Kidney capillary endothelial cell (primary cell): ENCODE data around the gene SKAP2.

Experiments
- DNase-seq: peaks from one replicate; pipeline ENCODE4 v3.0.0-alpha.2; 2018; ENCODE audit warnings: low spot score

Gene SKAP2

DNA sequence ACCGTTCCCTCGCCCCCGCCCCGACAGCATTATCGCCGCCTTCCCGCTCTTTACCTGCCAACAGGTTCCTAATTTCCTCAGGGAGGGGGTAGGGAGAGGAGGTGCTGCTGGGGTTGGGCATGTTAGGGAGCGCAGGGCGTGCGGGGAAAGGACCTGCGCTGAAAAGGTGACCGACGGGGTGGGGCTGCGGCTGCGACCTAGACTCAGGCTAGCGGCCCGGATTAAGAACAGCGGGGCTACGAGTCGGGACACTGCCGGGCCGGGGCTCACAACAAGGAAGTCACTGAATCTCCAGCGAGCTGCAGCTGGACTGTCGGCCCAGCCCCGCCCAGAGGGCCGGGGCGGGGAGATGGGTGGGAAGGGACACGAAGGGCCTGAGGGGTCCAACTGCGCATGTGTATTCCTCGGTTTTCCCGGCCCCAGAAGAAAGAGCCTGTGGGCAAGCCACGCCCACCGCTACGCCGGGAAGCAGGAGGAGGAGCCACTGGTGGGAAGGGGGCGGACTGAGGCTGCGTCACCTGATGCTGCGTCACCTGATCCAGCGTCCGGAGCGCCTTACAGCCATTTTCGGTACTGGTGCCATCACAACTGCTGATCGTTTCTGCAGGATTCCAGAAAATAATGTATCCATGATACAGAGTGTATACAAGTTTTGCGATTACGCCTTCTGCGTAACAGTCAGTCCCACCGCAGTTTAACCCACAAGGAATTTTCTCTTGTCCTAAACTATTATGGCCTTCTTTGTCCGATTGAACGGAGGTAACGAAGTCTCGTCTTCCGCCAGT, at the start of gene SKAP2:
Gene SKAP2, minus strand, starts transcription at position 282 of the 785 bp plus-strand sequence. Its CDS starts 161 bp downstream, at position 121.
- DNase-seq: peak; percentile 99

GRCh38 chr7:26912933-26913536, 48.6 kb upstream of the SKAP2 start:
- no peak for DNase-seq

- DNase-seq: no peak
Observed at GRCh38 chr7:26912338-26912737, 47.9 kb upstream of the SKAP2 start.

- DNase-seq: peak; percentile 67
Observed at GRCh38 chr7:26910221-26910620, 45.8 kb upstream of the SKAP2 start.

GRCh38 chr7:26900251-26900650, 35.9 kb upstream of the SKAP2 start:
- no peak for DNase-seq

DNA sequence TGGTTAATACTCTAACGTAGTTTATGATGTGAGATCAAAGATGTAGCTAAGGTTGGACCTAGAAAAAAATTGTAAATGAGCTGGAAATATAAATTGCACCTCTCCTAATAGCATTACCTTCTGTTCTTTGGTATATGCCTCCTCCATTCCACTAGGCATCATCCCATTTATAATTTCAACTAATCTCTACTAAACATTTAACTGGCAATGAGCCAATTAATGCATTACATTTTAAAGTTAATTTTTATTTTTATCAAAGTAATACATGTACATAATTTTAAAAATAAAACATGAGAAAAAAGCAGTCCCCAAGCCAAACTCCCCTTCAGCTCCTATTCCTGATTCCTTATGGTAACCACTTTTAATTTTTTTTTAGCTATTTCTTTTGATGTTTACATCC, 35.1 kb upstream of the SKAP2 start:
- no peak for DNase-seq

- no peak for DNase-seq
Observed at GRCh38 chr7:26898891-26899290, 34.5 kb upstream of the SKAP2 start.

DNA sequence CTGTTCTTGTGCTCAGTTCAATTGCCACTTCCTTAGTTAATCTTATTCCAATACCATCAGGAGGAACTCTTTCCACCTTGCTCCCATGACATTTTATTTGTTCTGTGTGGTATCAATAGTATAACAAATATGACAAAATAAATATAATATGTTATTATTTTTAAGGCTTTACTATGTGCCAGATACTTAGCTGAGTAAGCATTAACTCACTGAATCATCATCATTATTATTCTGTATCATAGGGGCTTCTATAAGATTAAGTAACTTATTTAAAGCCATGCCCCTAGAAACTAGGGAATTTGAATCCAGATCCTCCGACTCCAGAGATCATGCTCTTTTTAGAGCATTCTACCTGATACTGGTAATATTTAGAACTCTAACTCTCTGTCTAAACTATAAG, 33.5 kb upstream of the SKAP2 start:
- no peak for DNase-seq

DNA sequence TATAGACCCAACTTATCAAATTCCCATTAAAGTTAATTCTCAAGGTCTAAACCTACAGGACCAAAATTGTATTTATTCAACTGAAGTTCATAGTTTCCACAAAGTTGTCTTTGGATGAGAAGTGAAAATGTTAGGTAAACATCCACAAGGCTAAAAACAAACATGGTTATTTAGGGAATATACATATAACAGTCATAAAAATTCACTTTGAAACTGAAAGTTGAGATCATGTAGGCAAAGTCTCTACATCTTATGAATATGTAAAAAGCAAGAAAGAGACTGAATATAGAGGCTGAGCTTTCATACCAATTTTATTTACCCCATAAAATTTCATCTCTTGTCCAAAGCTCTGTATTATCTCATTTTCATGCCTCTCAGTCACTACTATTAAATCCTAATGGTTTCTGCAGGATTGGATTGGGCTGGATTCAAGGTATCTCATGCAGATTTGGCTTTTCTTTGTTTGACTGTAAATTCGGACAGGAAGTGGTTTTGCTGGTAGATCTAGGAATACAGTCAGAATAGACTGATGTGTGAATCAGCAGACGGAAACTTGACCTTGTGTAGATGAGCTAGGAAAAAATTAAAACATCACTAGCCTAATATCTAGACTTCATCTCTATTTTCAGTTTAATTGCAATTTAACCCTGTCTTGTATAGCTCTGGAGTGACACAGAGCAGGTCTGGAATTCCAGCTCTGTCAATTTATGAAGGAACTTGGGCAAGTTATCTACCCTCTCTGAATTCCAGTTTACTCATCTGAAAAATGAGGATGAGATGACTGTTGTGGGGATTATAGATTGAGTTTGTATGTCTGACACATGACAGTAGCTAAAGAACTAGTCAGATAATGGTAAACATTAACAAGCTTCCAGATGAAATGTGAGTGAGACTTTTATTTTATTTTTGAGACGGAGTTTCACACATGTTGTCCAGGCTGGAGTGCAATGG, 27.3 kb upstream of the SKAP2 start:
- peak; percentile 4 for DNase-seq

- DNase-seq: no peak
Observed at GRCh38 chr7:26880852-26881251, 16.5 kb upstream of the SKAP2 start.

DNA sequence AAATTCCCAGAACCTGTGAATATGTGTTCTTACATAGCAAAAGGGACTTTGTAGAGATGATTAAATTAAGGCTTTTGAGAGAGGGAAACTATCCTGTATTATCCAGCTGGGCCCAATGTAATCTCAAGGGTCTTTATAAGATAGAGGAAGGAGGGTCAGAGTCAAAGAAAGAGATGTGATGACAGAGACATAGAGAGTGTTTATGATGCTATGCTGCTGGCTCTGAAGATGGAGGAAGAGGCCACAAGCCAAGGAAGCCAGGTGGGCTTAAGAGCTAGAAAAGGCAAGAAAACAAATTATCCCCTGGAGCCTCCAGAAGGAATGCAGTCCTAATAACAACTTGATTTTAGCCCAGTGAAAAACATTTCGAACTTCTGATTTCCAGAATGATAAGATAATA, 15.3 kb upstream of the SKAP2 start:
- no peak for DNase-seq

DNA sequence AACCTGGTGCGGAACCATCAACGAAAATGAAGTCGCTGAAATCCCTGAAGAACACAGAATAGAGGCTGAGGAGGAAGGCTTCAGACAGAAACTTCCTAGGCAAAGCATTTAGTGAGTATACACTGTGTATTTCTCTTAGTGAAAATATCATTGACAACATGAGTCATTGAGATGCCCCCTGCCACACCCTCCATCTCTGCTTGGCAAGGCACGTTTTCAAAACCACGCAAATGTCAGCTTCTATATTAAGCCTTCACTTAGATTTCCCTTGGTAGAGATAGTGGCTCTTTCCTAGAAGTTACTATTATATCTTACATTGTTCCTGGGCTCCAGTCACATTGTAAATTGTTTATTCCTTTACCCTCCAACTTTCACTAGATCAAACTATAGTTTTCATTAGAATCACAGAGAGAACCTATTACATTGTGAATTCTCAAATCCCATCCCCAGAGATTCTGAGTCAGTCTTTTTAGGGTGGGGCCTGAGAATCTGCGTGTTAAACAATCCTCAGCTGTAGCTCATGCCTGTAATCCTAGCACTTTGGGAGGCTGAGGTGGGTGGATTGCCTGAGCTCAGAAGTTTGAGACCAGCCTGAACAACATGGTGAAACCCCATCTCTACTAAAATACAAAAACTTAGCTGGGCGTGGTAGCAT, 4.6 kb upstream of the SKAP2 start:
- DNase-seq: no peak

- DNase-seq: no peak
Observed at GRCh38 chr7:26865094-26865388, 651 bp upstream of the SKAP2 start.

GRCh38 chr7:26863518-26864308, 677 bp downstream of the SKAP2 start:
- peak; percentile 36 for DNase-seq

DNA sequence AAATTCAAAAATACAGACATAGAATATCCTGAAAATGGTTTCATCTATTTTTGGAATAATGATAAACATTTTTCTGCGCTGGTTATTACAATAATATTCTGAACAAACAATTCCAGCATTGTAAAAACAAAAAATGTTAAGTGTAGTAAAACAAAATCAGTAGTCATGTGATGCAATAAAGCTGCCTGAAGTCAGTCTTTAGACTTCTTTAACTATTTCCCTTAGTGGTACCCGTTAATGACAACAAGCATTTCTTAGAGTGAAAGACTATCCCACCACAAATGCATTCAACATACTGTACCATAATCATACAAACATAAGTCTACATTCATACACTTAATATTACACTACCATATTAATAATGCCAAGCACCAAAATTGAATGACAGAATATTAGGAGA, 1.6 kb downstream of the SKAP2 start:
- no peak for DNase-seq

GRCh38 chr7:26861050-26861449, 3.3 kb downstream of the SKAP2 start:
- no peak for DNase-seq

DNA sequence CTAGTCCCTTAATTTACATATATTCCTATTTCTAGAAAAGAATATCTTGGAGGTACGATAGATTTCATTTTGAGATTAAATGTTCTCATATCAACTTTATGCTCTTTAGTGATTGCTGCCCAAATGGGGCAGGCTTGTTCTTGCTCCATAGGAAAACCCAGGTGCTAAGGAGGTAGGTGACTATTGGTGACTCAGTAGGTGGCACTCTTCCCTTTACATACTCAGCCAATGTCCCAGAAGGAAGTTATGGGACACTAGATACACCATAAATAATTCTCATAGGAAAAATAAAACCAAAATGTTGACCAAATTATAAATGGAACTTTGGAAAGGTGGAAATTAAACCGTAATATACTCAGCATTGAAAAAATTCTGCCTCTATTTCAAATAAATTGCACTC, 4.0 kb downstream of the SKAP2 start:
- DNase-seq: no peak

- no peak for DNase-seq
Observed at GRCh38 chr7:26859720-26860119, 4.7 kb downstream of the SKAP2 start.

- no peak for DNase-seq
Observed at GRCh38 chr7:26858735-26859134, 5.7 kb downstream of the SKAP2 start.

DNA sequence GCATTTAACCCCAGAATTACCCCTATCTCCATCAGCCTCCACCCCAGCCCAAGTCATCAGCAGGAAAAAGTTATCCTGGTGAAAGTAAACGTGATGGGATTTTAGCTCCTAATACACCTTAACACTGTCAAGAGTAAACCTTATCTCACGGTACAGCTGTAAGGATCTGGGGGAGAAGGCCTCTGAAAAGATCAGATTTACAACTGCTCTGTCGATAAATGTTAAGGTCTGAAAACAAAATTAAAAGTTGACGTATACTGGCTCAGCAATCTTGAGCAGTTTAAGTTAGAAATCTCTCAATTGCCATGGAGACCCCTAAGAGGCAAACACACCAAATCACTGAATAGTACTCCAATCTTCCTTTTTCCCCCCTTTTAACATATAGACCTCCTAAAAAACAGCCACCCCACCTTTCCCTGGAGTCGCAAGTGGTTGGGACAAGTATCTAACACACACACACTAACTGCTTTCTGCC, 6.1 kb downstream of the SKAP2 start:
- DNase-seq: no peak

- peak; percentile 44 for DNase-seq
Observed at GRCh38 chr7:26857506-26858240, 6.7 kb downstream of the SKAP2 start.
